PFSK-1 (cell line): ENCODE results near the gene DLL1.

Experiments
- POLR2AphosphoS5 ChIP-seq: IDR thresholded peaks from 2 replicates; pipeline ENCODE4 v1.6.1; 2012; ENCODE audit warnings: low read depth, mild to moderate bottlenecking, control low read depth, low read length, moderate library complexity
- SIN3A ChIP-seq: IDR thresholded peaks from 2 replicates; pipeline ENCODE4 v1.6.1; 2012; ENCODE audit warnings: mild to moderate bottlenecking, low read length, moderate library complexity, borderline replicate concordance; ENCODE audit not compliant: insufficient read depth

DNA sequence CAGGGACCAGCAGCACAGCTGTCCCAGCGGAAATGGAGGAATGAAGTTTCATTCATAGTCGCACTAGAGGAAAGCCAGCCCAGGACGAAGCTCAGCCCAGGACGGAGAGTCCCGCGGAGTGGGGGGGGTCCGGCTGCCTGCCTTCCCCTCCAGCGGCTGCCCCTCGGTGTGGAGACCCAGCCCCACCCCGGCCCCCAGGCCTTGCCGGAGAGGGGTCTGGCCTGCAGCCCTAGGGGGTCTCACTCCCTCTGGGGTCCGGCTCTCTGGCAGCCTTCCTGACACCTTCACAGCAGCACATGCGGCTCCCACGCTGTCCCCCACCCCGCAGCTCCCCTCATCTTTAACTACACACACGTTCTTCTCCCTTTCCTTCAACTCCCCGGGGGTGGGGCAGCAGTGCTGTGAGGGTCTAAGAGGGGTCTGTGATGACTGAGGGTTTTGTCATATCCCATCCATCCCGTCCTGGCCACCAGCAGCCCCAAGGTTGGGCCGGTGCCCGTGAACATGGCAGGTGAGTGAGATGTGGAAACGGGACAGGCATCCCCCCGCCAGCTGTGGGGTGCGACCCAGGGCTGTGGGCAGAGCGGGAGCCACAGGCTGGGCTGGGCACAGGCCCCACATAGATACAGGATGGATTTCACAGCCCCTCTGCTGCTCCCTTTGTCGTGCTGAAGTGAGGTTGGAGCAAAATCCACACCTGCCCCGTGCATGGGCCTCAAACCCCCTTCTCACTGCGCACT, 41.8 kb downstream of the DLL1 start:
- TF ChIP-seq SIN3A (no peak), POLR2AphosphoS5 (no peak)
